A673 (cell line): ENCODE data around the gene STAT6. TPM values are rescaled to one million over a fixed set of nuclear protein-coding genes. Genes with fewer than 3 reads are reported as not detected.
"Not testable (repeated sequence)": the region's sequence is repeated elsewhere in the genome, so short reads cannot be mapped to it uniquely, and the experiment has no call there.

Source experiments
- BruUV-seq: library from RNA; stranded (reverse); fragments of 400-500 nt; replicated peaks from 2 replicates; lab custom pipeline; 2021; lab: Mats Ljungman, UMichigan
- CTCF ChIA-PET: fragments of 300-600 bp; sonication (Branson Sonifier 250); formaldehyde crosslinking; loops from one replicate; lab custom pipeline; 2022; ENCODE audit warnings: antibody characterized with exemption; lab: Charles Lee
- POLR2A ChIA-PET: fragments of 300-600 bp; sonication (Branson Sonifier 250); formaldehyde crosslinking; loops from one replicate; lab custom pipeline; 2022; ENCODE audit warnings: antibody characterized with exemption; ENCODE audit not compliant: low non-redundant PET; lab: Charles Lee
- DNase-seq: peaks from one replicate; pipeline ENCODE4 v3.0.0-alpha.2; 2015; ENCODE audit warnings: low spot score
- H3K27ac ChIP-seq: fragments of 200-600 bp; sonication (generic); 2 replicates; pipeline ENCODE4 v1.5.1; 2016; ENCODE audit warnings: mixed run types, low read depth, mild to moderate bottlenecking, mixed read lengths, antibody characterized with exemption, low read length; ENCODE audit not compliant: poor library complexity, severe bottlenecking
- H3K27me3 ChIP-seq: fragments of 200-600 bp; sonication (generic); replicated peaks from 2 replicates; pipeline ENCODE4 v1.6.1; 2017; ENCODE audit warnings: mixed run types, low read depth, mild to moderate bottlenecking, mixed read lengths, antibody characterized with exemption, low read length; ENCODE audit not compliant: insufficient read depth, poor library complexity
- H3K36me3 ChIP-seq: fragments of 200-600 bp; sonication (generic); 2 replicates; pipeline ENCODE4 v1.6.1; 2016; ENCODE audit warnings: mixed run types, mild to moderate bottlenecking, mixed read lengths, antibody characterized with exemption, low read length; ENCODE audit not compliant: insufficient read depth, poor library complexity, severe bottlenecking
- H3K4me1 ChIP-seq: fragments of 200-600 bp; sonication (generic); 2 replicates; pipeline ENCODE4 v1.6.1; 2017; ENCODE audit warnings: mixed run types, mild to moderate bottlenecking, mixed read lengths, antibody characterized with exemption, low read length; ENCODE audit not compliant: insufficient read depth, poor library complexity, severe bottlenecking
- H3K4me3 ChIP-seq: fragments of 200-600 bp; sonication (generic); 2 replicates; pipeline ENCODE4 v1.5.1; 2016; ENCODE audit warnings: low read depth, mixed run types, mild to moderate bottlenecking, mixed read lengths, low read length; ENCODE audit not compliant: poor library complexity, severe bottlenecking
- H3K9me3 ChIP-seq: fragments of 200-600 bp; sonication (generic); 2 replicates; pipeline ENCODE4 v1.6.1; 2016; ENCODE audit warnings: mixed run types, low read depth, mild to moderate bottlenecking, mixed read lengths, antibody characterized with exemption, low read length; ENCODE audit not compliant: poor library complexity, severe bottlenecking
- EZH2 ChIP-seq: fragments of 200-600 bp; sonication (generic); IDR thresholded peaks from 2 replicates; pipeline ENCODE4 v1.6.1; 2017; ENCODE audit warnings: borderline replicate concordance, low read depth, mild to moderate bottlenecking, mixed read lengths, antibody characterized with exemption, low read length; ENCODE audit not compliant: poor library complexity, severe bottlenecking
- intact Hi-C: fragments of 100-400 bp; cut with micrococcal nuclease; formaldehyde crosslinking; loops from one replicate; pipeline ENCODE4 v1.10.0; 2022; ENCODE audit not compliant: unreplicated experiment
- total RNA-seq: library from RNA; stranded (reverse); gene quantifications from 2 replicates; pipeline ENCODE4 v1.2.3, GENCODE V29; 2021
- TF ChIP-seq, protein P1 (sequence below): fragments of 300-800, 200-600 bp; sonication (generic); conservative IDR thresholded peaks from 2 replicates; pipeline ENCODE4 v1.5.1; 2017; ENCODE audit warnings: low read depth, mild to moderate bottlenecking, antibody characterized with exemption, low read length, moderate library complexity, mixed read lengths

Gene STAT6
- total RNA-seq, 1 experiment from 2014 or later = 111 TPM

DNA sequence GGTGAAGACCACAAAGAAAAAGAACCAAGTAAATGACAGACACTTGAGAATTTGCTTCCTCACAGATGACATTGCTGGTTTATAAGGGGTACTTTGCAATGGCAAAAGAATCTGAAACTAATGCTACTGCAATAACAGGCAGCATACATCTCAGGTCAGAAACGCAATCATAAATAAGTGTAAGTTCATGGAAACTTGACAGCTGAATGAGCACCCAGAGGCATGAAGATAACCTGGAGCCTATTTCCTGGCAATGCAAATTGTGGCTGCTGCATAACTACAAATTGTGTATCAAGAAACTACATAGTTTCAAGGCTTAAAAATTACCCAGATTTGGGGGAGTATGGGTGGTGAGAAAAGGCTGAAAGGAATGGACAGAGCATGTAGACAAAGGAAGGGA lies 52.7 kb downstream of the STAT6 start:
- TF ChIP-seq, protein P1, sequence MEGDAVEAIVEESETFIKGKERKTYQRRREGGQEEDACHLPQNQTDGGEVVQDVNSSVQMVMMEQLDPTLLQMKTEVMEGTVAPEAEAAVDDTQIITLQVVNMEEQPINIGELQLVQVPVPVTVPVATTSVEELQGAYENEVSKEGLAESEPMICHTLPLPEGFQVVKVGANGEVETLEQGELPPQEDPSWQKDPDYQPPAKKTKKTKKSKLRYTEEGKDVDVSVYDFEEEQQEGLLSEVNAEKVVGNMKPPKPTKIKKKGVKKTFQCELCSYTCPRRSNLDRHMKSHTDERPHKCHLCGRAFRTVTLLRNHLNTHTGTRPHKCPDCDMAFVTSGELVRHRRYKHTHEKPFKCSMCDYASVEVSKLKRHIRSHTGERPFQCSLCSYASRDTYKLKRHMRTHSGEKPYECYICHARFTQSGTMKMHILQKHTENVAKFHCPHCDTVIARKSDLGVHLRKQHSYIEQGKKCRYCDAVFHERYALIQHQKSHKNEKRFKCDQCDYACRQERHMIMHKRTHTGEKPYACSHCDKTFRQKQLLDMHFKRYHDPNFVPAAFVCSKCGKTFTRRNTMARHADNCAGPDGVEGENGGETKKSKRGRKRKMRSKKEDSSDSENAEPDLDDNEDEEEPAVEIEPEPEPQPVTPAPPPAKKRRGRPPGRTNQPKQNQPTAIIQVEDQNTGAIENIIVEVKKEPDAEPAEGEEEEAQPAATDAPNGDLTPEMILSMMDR = no peak
- no peak for TF ChIP-seq EZH2
- Histone ChIP-seq H3K4me1 (peaks cover 7% of the 10 kb centered on the region), H3K4me3 (no peak overlapping the region), H3K36me3 (peaks cover 50% of the 10 kb centered on the region), H3K27ac (no peak overlapping the region), H3K27me3 (no peaks in the 10 kb centered on the region), H3K9me3 (no peaks in the 10 kb centered on the region)
- ChIA-PET CTCF (no interaction called here), POLR2A (no interaction called here)
- no TSS peak for BruUV-seq
- DNase-seq = no peak
- intact Hi-C loops = no loop called here

DNA sequence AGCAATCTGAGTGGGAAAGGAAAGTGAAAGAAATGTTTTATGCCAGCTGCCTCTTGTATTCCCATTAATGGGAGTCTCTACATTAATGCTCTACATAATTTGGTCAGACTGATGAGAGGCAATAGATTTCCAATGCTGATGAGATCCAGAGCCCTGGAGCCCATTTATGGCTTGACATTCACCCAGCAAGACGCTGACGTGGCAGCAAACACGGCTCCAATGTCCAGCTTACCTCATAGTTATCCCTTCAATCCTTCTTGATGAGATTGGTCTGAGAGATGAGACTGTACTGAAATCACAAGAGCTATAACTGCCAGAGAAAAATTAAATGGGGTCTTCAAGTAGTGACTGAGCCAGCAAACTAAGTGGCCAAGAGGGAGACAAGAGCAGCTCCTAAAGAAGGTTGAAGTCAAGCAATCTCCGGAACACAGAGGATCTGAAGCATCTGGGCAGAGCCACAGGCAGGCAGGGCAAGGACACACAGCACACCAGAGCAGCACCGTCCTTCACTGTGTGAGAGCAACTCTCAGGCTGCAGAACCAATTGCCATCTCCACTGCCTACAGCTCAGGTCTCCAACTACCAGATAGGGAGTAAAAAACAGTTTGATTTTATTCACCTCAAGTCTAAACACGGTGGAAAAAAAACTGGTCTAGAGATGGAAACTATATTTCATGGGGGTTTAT lies 54.0 kb downstream of the STAT6 start:
- intact Hi-C loops = no loop called here
- POLR2A ChIA-PET = no interaction called here
- H3K36me3 ChIP-seq = peaks cover 44% of the 10 kb centered on the region

DNA sequence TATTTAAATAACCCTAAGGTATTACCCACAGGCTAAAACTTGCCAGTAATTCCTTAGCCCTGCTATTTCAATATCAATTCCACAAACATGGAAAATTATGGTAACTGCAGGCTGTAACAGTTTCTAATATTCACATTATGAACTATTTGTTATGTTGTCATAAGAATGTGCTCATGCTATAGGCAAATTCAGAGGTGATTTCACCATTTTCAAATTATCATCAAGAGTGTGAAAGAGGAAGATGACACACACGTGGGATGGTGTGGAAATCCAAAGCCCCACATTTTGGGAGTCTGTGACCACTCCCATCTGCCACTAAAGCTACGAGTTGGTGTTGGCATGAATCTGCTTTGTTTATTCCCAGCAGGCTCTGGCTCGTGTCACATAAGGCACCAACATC lies 55.3 kb downstream of the STAT6 start:
- CTCF ChIA-PET = no interaction called here
- POLR2A ChIA-PET = no interaction called here
- no peak for DNase-seq
- H3K4me1 ChIP-seq = no peaks in the 10 kb centered on the region
- no peak overlapping the region for H3K27ac ChIP-seq
- intact Hi-C loops = no loop called here
- peaks cover 43% of the 10 kb centered on the region for H3K36me3 ChIP-seq
- BruUV-seq = no TSS peak
- H3K9me3 ChIP-seq = no peaks in the 10 kb centered on the region
- TF ChIP-seq, protein P1 = no peak
- TF ChIP-seq EZH2 = no peak
- no peak overlapping the region for H3K4me3 ChIP-seq
- no peaks in the 10 kb centered on the region for H3K27me3 ChIP-seq

More for the DNA sequence above, 54.0 kb downstream of the STAT6 start:
- CTCF ChIA-PET = no interaction called here
- H3K4me1 ChIP-seq = no peaks in the 10 kb centered on the region
- no peaks in the 10 kb centered on the region for H3K9me3 ChIP-seq
- no peak for DNase-seq
- H3K27me3 ChIP-seq = no peaks in the 10 kb centered on the region
- no peak overlapping the region for H3K4me3 ChIP-seq
- TF ChIP-seq, protein P1 = no peak
- no peak for TF ChIP-seq EZH2
- BruUV-seq = no TSS peak
- H3K27ac ChIP-seq = no peak overlapping the region

DNA sequence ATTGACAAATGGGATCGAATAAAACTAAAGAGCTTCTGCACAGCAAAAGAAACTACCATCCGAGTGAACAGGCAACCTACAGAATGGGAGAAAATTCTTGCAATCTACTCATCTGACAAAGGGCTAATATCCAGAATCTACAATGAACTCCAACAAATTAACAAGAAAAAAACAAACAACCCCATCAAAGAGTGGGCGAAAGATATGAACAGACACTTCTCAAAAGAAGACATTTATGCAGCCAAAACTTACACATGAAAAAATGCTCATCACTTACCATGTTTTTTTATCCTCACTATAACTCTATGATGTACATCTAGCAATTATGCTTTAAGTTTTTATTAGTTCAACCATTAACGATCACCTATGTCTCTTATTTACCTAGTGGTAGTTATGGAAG lies 57.3 kb downstream of the STAT6 start:
- POLR2A ChIA-PET, H3K27me3 ChIP-seq, H3K27ac ChIP-seq, H3K4me1 ChIP-seq, CTCF ChIA-PET, DNase-seq, H3K4me3 ChIP-seq, BruUV-seq, intact Hi-C loops, H3K9me3 ChIP-seq: not testable (repeated sequence)
- peaks cover 24% of the 10 kb centered on the region for H3K36me3 ChIP-seq

DNA sequence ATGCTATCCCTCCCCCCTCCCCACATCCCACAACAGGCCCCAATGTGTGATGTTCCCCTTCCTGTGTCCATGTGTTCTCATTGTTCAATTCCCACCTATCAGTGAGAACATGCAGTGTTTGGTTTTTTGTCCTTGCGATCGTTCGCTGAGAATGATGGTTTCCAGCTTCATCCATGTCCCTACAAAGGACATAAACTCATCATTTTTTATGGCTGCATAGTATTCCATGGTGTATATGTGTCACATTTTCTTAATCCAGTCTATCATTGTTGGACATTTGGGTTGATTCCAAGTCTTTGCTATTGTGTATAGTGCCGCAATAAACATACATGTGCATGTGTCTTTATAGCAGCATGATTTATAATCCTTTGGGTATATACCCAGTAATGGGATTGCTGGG lies 58.0 kb downstream of the STAT6 start:
- CTCF ChIA-PET, H3K27me3 ChIP-seq, intact Hi-C loops, H3K9me3 ChIP-seq, H3K27ac ChIP-seq, POLR2A ChIA-PET, H3K4me3 ChIP-seq, DNase-seq, H3K4me1 ChIP-seq, BruUV-seq: not testable (repeated sequence)
- H3K36me3 ChIP-seq = peaks cover 17% of the 10 kb centered on the region
